GM12872 (cell line): ENCODE measurements around the gene PCLO.

Experiments
- CTCF ChIP-seq: IDR thresholded peaks from 3 replicates; pipeline ENCODE4 v1.5.1; 2011; ENCODE audit warnings: low read depth, mild to moderate bottlenecking, low read length, moderate library complexity; ENCODE audit not compliant: insufficient read depth

Gene PCLO

GRCh38 chr7:82818171-82818570 lies 344.5 kb downstream of the PCLO start:
- TF ChIP-seq CTCF = no peak

GRCh38 chr7:82816272-82816671 lies 346.4 kb downstream of the PCLO start:
- TF ChIP-seq CTCF = no peak

GRCh38 chr7:82810558-82811259 lies 352.0 kb downstream of the PCLO start:
- peak; percentile 66 for TF ChIP-seq CTCF

GRCh38 chr7:82808633-82809032 lies 354.1 kb downstream of the PCLO start:
- TF ChIP-seq CTCF = no peak

- no peak for TF ChIP-seq CTCF
These were observed 357.1 kb downstream of the PCLO start for GRCh38 chr7:82805527-82805960.

GRCh38 chr7:82803411-82803810 lies 359.3 kb downstream of the PCLO start:
- no peak for TF ChIP-seq CTCF

GRCh38 chr7:82789883-82790609 lies 372.6 kb downstream of the PCLO start:
- TF ChIP-seq CTCF = no peak
